HG02798 (cell line): Measurements from ENCODE around the gene CDC37.
"Not testable (repeated sequence)": the region's sequence is repeated elsewhere in the genome, so short reads cannot be mapped to it uniquely, and the experiment has no call there.

Experiments used
- ATAC-seq: cut with Tn5 transposase; IDR thresholded peaks from one replicate; pipeline ENCODE4 v1.9.1; 2021; ENCODE audit warnings: mild to moderate bottlenecking; ENCODE audit not compliant: unreplicated experiment, poor library complexity

CDC37 gene

GRCh38 chr19:10420444-10421239 is 17.3 kb upstream of the CDC37 start, which contains the start of gene PDE4A:
PDE4A (plus strand) TSS chr19:10420538; CDS start chr19:10420765, 227 bp downstream.
- no peak for ATAC-seq

GRCh38 chr19:10419646-10420443 is 16.5 kb upstream of the CDC37 start:
- ATAC-seq: no peak

DNA sequence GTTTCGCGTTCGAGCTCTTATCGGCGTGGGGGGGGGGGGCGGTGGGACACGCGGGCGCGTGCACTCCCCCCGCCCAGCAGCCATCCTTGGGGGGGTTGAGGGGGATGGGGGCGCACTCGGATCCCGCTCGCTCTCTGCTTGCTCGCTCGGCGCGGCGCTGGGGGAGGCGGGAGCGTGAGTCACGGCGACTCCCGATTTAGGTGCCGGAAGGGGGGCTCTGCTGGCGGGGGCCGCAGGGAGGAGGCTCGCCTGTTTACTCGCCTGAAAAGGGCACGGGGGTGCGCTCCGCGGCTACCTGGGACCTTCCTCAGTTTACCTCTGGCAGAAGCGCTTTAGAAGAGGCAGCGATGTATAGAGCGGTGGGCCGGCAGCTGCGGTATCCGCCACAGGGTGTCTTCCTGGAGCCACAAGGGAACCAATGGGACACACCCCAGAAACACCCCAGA is 15.9 kb upstream of the CDC37 start:
- no peak for ATAC-seq

DNA sequence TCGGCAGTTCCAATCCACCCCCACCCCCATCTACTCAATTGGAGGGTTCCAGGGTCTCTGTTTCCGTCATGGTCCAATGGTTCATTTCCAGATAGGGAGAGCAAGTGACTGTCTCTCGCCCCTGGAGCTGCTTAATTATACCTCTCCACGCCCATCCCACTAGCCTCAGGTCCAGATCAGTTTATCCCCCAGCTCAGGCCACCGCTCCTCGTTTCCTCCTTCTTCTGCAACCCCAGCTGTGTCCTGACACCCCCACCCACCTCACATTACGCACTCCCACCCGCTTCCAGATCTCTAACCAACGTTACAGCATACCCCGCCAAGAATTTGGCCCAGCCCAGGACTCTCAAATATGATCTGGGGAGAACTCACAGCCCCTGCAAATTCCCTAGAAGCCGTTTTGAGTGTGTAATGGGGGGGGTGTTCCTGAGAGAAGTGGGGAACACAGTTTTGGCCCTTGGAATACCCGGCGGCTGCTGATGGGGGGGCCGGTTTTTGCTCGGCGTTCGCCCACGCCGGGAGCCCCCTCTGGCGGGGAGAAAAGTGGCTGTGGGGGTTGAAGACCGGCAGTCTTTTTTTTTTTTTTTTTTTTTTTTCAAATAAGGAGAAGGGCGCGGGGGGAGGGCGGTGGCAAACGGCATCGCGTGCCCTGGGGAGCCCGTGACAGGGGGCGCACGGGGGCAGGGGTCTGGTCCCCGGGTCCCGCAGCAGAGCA is 15.3 kb upstream of the CDC37 start:
- ATAC-seq: no peak

GRCh38 chr19:10418235-10418484 is 14.8 kb upstream of the CDC37 start:
- no peak for ATAC-seq

GRCh38 chr19:10417541-10418234 is 14.3 kb upstream of the CDC37 start:
- ATAC-seq: no peak

DNA sequence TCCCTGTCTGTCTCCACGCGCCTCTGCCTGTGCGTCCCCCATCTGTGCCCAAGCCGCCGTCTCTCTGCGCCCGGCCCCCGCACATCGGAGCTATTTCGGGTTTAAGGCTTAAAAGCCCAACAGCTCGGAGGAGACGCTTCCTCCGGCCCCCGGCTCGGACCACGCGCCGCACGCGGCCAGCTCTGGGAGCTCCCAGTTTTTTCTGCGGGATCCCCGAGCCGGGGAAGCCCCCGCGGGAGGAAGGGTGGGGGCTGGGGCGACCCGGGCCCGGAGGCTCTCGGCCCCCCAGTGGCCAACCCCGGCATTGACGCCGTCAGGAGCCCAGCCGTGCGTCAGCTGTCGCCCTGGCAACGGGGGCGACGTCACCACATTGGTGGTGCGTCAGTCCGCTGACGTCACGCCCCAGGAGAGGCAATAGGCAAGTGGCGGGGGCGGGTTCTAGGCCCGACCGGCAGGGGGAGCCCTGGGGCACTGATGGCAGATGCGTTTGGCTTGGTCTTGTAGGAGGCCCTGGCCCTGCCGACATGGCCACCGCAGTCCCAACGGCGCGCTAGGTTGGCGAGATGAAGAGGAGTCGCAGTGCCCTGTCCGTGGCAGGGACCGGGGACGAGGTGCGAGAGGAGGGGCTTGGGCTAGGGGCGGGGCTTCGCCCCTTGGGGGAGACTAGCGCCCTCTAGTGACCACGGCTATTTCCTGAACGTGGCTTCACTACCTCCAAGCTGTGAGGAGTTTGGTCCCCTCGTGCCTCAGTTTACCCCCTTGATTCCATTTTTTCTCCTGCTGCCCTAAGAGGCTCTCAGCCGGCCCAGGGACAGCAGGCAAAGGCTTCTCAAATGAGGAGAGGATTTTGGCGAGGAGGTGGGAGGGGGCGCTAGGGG is 13.3 kb upstream of the CDC37 start:
- peak; percentile 78 for ATAC-seq

DNA sequence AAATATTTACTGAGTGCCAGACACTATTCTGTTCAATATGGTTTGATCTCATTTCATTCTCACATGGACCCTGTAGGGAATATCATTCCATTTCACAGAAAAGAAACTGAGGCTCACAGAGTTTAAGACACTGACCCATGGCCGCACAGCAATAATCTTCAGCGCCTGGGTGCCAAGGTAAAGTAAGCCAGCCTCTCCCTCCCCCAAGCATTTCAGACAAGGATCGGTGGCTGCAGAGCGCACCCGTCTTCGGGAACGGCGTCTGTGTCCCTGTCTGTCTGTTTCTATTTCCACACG is 12.7 kb upstream of the CDC37 start:
- no peak for ATAC-seq

DNA sequence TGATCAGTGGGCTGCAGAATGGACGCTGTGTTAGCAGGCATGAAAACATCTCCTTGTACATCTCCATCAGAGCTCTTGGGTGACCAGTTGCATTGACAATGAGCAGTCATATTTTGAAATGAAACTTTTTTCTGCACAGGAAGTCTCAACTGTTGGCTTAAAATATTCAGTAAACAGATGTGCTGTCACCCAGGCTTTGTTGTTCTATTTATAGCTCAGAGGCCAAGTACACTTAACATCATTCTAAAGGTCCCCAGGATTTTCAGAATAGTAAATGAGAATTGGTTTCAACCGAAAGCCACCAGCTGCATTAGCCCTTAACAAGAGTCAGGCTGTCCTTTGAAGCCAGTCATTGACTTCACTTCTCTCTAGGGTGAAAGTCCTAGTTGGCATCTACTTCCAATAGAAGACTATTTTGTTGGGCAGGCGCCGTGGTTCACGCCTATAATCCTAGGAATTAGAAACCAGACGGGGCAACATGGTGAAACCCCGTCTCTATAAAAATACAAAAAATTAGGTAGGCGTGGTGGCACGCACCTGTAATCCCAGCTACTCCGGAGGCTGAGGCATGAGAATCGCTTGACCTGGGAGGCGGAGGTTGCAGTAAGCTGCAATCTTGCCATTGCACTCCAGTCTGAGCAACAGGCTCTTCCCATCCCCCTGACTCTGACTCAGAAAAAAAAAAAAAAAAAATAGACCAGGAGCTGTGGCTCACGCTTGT is 9.1 kb upstream of the CDC37 start:
- peak; percentile 57 for ATAC-seq

GRCh38 chr19:10411224-10411623 is 7.9 kb upstream of the CDC37 start:
- not testable (repeated sequence) for ATAC-seq

DNA sequence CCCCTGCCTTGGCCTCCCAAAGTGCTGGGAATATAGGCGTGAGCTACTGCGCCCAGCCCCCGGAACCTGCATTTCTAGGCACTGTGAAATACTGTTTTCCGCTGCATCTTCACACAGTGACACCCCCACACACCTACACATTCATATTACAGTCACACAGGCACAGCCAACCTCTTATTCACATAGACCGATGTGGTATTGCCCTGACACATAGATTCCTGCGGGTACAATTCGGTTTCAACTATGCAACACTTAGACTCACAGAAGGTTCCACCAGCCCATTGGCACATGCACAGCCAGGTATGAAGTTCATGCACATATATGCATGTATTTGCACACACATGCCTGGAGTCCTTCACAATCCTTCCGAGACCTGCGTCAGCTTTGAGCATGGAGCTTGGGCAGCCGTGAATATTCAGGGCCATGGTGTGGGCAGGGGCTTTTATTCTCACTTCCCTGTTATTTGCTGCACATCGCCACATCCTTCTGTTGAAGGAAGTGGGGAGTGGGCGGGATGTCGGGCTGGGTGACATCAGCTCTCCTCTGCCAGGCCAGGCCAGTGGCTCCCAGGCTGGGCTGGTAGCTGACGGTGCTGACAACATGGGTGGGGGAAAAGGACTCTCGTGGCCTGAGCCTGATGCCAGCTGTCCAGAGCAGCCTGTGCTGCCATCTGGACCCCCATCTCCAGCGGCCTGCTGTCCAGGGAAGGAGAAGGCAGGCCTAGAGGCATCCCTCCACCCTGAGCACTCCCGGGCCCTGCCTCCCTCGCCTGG is 5.4 kb upstream of the CDC37 start:
- ATAC-seq: no peak

DNA sequence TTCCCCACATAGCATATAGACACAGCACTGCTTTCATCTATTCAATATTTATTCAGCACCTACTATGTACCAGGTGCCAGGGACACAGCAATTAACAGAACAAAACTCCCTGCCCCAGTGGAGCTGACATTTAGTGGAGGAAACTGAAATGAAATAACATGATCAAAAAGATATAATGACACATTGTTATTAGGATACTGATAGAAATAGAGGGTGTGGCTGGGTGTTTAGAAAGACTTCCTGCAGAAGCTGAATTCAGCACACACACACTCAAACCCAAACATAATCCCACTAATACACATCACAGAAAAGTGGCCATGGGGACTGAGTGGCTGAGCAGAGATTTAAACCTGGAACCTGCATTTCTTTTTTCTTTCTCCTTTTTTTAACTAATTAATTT is 3.8 kb upstream of the CDC37 start:
- no peak for ATAC-seq

DNA sequence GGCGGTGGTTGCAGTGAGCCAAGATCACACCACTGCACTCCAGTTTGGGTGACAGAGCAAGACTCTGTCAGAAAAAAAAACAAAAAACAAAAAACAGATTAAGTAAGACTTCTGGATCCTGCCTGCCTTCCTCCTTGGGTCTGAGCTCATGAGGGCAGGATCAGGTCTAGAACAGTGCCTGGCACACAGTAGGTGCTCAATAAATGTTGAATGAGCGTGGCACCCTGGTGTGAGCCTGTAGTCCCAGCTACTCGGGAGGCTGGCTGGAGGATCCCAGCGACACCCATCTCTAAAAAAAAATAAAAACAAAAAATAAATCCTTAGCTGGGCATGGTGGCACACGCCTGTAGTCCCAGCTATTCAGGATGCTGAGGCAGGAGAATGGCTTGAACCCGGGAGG is 2.8 kb upstream of the CDC37 start:
- no peak for ATAC-seq

GRCh38 chr19:10404888-10405820 is 1.8 kb upstream of the CDC37 start:
- ATAC-seq: no peak

- no peak for ATAC-seq
Measured at GRCh38 chr19:10402441-10403038, 802 bp downstream of the CDC37 start.

GRCh38 chr19:10399878-10400277 is 3.5 kb downstream of the CDC37 start:
- ATAC-seq: no peak

DNA sequence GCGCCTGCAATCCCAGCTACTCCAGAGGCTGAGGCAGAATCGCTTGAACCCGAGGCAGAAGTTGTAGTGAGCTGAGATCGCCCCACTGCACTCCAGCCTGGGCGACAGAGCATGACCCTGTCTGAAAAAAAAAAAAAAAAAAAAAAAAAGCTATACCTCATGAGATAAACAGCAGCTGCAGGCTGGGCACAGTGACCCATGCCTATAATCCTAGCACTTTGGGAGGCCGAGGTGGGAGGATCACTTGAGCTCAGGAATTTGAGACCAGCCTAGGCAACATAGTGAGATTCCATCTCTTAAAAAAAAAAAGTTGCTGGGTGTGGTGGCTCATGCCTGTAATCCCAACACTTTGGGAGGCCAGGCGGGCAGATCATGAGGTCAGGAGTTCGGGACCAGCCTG is 4.0 kb downstream of the CDC37 start:
- ATAC-seq: not testable (repeated sequence)
